ENCODE measurements around the gene MAVS. TPM values are rescaled to one million over a fixed set of nuclear protein-coding genes. Genes with fewer than 3 reads are reported as not detected.
"Not testable (repeated sequence)": the region's sequence is repeated elsewhere in the genome, so short reads cannot be mapped to it uniquely, and the experiment has no call there.

The MAVS gene
- total and polyA plus RNA-seq, 8 donors = 9.5 to 25.1 (median 20.9) TPM

DNA sequence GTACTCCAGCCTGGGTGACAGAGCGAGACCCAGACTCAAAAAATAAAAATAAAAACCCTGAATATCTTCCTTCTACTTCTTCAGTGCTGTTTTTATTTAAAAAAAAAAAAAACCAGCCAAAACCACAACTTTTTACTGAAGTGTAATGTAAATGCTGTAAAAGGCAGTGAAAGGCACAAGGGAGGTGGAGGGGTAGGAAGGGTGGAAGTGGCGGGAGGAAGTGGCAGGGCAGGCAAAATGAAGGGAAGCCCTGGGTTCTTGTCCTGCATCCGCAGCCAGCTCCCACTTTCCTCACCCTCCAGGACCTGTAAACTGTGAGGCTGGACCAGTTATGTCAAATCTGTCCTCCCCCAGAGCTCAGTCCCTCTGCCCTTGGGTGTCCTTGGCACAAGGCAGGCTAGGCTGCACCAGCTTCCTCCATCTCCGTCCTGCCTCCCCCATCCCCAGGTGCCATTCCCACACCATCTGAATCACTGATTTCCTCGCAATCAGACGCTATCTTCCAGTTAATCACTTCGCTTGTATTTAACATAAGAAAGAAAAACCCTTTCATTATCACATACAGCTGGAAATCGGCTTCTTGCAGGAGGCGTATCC is 28.8 kb downstream of the MAVS start:
- H3K27ac ChIP-seq = no peak overlapping the region
- no peaks in the 10 kb centered on the region for H3K36me3 ChIP-seq
- H3K4me1 ChIP-seq = no peaks in the 10 kb centered on the region
- intact Hi-C loops (cut with DNase I) = no loop called here
- 83 to 86% methylated on average over 9 of the region's 9 CpGs for WGBS, 2 donors
- no peaks in the 10 kb centered on the region for H3K9me3 ChIP-seq
- no peaks in the 10 kb centered on the region for H3K27me3 ChIP-seq
- TF ChIP-seq, protein P1, sequence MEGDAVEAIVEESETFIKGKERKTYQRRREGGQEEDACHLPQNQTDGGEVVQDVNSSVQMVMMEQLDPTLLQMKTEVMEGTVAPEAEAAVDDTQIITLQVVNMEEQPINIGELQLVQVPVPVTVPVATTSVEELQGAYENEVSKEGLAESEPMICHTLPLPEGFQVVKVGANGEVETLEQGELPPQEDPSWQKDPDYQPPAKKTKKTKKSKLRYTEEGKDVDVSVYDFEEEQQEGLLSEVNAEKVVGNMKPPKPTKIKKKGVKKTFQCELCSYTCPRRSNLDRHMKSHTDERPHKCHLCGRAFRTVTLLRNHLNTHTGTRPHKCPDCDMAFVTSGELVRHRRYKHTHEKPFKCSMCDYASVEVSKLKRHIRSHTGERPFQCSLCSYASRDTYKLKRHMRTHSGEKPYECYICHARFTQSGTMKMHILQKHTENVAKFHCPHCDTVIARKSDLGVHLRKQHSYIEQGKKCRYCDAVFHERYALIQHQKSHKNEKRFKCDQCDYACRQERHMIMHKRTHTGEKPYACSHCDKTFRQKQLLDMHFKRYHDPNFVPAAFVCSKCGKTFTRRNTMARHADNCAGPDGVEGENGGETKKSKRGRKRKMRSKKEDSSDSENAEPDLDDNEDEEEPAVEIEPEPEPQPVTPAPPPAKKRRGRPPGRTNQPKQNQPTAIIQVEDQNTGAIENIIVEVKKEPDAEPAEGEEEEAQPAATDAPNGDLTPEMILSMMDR (IDR thresholded peaks at IDR 0.05) = no peak
- DNase-seq (no peak), ATAC-seq (peak in 1 of 4 donors; percentile 16), FAIRE-seq (no peak)
- no peak overlapping the region for H3K4me3 ChIP-seq

DNA sequence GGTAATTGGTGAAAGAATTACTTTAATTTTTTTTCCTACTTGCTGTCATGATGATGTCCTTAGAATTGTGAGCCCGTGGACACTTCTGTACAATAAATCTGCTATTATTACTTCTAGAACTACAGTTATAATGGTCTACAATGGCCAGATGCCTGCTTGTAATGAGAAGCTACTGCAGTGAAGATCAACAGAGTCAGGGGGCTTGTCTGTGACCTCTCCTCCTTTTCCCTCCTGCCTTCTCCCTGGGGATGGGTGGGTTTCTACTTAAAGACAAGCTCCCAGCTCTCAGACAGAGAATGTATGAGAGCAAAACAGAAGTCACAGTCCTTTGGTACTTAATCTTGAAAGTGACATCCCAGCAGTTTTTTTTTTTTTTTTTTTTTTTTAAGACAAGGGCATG is 29.4 kb downstream of the MAVS start:
- ATAC-seq (no peak), DNase-seq (no peak), FAIRE-seq (no peak)
- no peak overlapping the region for H3K27ac ChIP-seq
- H3K4me3 ChIP-seq = no peak overlapping the region
- no peaks in the 10 kb centered on the region for H3K9me3 ChIP-seq
- H3K27me3 ChIP-seq = no peaks in the 10 kb centered on the region
- H3K4me1 ChIP-seq = no peaks in the 10 kb centered on the region
- 76 to 83% methylated on average over 1 of the region's 1 CpG for WGBS, 2 donors
- intact Hi-C loops (cut with DNase I) = no loop called here
- H3K36me3 ChIP-seq = no peaks in the 10 kb centered on the region
- TF ChIP-seq, protein P1 (IDR thresholded peaks at IDR 0.05) = no peak

DNA sequence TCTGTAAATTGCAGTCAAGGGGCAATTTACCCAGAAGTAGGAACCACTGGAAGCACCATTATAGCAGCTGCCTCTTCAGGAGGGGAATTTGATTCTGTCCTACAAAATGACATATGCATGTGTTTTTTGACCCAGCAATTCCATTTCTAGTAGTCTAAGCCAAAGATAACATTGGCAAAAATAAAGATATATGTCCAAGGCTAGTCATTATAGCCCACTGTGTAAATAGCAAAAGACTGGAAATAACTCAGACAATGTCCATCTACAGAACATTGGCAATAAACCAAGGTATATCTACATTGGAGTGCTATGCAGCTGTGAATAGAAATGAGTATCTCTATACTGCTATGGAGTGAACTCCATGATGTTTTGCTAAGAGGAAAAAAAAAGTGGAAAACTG is 30.0 kb downstream of the MAVS start:
- intact Hi-C loops (cut with DNase I) = no loop called here
- DNase-seq (no peak), ATAC-seq (no peak), FAIRE-seq (no peak)
- no peak overlapping the region for H3K4me3 ChIP-seq
- no peaks in the 10 kb centered on the region for H3K4me1 ChIP-seq
- no peaks in the 10 kb centered on the region for H3K27me3 ChIP-seq
- no peaks in the 10 kb centered on the region for H3K9me3 ChIP-seq
- no peak overlapping the region for H3K27ac ChIP-seq
- no peaks in the 10 kb centered on the region for H3K36me3 ChIP-seq
- TF ChIP-seq, protein P1 (IDR thresholded peaks at IDR 0.05) = no peak

DNA sequence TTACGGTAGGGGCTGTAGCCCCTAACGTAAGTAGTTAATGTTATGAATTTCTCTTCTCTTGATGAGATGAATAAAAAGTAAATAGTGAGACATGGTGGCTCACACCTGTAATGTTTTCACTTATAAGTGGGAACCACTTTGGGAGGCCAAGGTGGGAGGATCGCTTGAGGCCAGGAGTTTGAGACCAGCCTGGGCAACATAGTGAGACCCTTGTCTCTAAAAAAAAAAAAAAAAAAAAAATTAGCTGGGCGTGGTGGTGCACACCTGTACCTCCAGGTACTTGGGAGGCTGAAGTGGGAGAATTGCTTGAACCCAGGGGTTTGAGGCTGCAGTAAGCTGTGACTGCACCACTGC is 32.3 kb downstream of the MAVS start:
- H3K36me3 ChIP-seq; FAIRE-seq; H3K27me3 ChIP-seq; H3K4me3 ChIP-seq; H3K4me1 ChIP-seq; ATAC-seq; H3K9me3 ChIP-seq; intact Hi-C loops (cut with DNase I); H3K27ac ChIP-seq: not testable (repeated sequence)
- 97 to 99% methylated on average over 4 of the region's 4 CpGs for WGBS, 2 donors
- DNase-seq = peak in 1 of 6 donors; percentile 1

DNA sequence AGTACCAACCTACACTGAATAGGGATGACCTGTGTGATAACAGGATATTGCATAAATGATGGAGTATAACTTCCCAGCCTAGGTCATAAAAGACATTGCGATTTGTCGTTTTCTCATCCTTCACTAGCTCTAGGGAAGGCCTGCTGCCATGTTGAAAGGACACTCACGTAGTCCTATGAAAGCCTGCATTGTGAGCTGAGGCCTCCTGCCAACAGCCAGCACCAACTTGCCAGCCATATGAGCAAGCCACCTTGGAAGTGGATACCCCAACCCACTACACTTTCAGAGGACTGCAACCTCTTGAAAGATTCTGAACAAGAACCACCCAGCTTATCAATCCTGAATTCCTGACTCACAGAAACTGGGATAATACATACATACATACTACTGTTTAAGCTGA is 39.1 kb downstream of the MAVS start:
- Histone ChIP-seq H3K27me3 (no peaks in the 10 kb centered on the region), H3K4me1 (peaks cover 0 to 3% (median 3%) of the 10 kb centered on the region in 3 donors), H3K9me3 (no peaks in the 10 kb centered on the region), H3K36me3 (no peaks in the 10 kb centered on the region), H3K27ac (no peak overlapping the region), H3K4me3 (no peak overlapping the region)
- DNase-seq (no peak), FAIRE-seq (no peak), ATAC-seq (no peak)
- 96 to 97% methylated on average over 3 of the region's 3 CpGs for WGBS, 2 donors
- TF ChIP-seq, protein P1 (IDR thresholded peaks at IDR 0.05) = no peak
- intact Hi-C loops (cut with DNase I) = loop anchor here in 1 of 3 donors (10.0 kb wide), 1 partner anchor 199 kb away; no protein-coding TSS in a partner anchor

Measured in pancreas (tissue), 10 donors.